Liver (tissue), 3 donors: Measurements from ENCODE around the gene FARP1.

ENCODE experiments used
- EGR1 ChIP-seq, 2 donors: IDR thresholded peaks; 2 replicates each; pipeline ENCODE4 v1.6.1; 2016 to 2018; ENCODE audit warnings: antibody characterized with exemption in 2 of 2, low read depth in 2 of 2
- HNF4G ChIP-seq: IDR thresholded peaks from 2 replicates; pipeline ENCODE4 v1.6.1; 2016; ENCODE audit warnings: antibody characterized with exemption
- JUND ChIP-seq, 2 donors: IDR thresholded peaks; 2 replicates each; pipeline ENCODE4 v1.6.1; 2016; ENCODE audit warnings: antibody characterized with exemption in 2 of 2
- MAX ChIP-seq: IDR thresholded peaks from 2 replicates; pipeline ENCODE4 v1.6.1; 2016; ENCODE audit warnings: antibody characterized with exemption
- YY1 ChIP-seq: IDR thresholded peaks from 2 replicates; pipeline ENCODE4 v1.6.1; 2016; ENCODE audit warnings: antibody characterized with exemption, mild to moderate bottlenecking
- TF ChIP-seq, protein P1 (sequence below): fragments of 150-350 bp; IDR thresholded peaks from 2 replicates; pipeline ENCODE4 v1.5.1; 2017; ENCODE audit warnings: improper control_type of control experiment, low read depth, low read length; ENCODE audit not compliant: missing input control
- donor health status: healthy.
- donor health status: healthy.

DNA sequence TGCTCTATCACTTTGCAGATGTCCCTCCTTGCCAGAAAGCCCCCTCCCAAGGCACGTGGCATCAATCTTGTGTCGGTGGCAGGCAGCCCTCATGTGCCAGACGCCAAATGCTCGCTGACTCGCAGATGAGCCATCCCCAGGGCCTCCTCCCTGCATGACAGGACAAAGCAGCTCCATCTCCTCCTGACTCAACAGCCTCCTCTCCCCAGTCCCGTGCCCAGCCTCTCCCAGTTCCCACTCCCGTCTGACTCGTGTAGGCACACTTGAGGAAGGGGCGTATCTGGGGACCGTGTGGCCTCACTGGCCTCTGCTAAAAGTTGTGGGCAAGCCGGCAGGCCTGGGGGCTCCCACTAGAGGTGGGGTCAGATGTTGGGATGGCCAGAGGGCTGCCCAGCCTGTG, 300.4 kb downstream of the FARP1 start:
- no peak for TF ChIP-seq YY1
- TF ChIP-seq, protein P1, sequence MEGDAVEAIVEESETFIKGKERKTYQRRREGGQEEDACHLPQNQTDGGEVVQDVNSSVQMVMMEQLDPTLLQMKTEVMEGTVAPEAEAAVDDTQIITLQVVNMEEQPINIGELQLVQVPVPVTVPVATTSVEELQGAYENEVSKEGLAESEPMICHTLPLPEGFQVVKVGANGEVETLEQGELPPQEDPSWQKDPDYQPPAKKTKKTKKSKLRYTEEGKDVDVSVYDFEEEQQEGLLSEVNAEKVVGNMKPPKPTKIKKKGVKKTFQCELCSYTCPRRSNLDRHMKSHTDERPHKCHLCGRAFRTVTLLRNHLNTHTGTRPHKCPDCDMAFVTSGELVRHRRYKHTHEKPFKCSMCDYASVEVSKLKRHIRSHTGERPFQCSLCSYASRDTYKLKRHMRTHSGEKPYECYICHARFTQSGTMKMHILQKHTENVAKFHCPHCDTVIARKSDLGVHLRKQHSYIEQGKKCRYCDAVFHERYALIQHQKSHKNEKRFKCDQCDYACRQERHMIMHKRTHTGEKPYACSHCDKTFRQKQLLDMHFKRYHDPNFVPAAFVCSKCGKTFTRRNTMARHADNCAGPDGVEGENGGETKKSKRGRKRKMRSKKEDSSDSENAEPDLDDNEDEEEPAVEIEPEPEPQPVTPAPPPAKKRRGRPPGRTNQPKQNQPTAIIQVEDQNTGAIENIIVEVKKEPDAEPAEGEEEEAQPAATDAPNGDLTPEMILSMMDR = no peak
- TF ChIP-seq JUND (IDR thresholded peaks at IDR 0.05) = no peak
- no peak for TF ChIP-seq HNF4G
- no peak for TF ChIP-seq EGR1 (IDR thresholded peaks at IDR 0.05; ENCODE audit: low read depth in 2 of 2)
- no peak for TF ChIP-seq MAX
